ENCODE data around the gene PRRT1B.
"Not testable (repeated sequence)": the region's sequence is repeated elsewhere in the genome, so short reads cannot be mapped to it uniquely, and the experiment has no call there.

Gene PRRT1B

DNA sequence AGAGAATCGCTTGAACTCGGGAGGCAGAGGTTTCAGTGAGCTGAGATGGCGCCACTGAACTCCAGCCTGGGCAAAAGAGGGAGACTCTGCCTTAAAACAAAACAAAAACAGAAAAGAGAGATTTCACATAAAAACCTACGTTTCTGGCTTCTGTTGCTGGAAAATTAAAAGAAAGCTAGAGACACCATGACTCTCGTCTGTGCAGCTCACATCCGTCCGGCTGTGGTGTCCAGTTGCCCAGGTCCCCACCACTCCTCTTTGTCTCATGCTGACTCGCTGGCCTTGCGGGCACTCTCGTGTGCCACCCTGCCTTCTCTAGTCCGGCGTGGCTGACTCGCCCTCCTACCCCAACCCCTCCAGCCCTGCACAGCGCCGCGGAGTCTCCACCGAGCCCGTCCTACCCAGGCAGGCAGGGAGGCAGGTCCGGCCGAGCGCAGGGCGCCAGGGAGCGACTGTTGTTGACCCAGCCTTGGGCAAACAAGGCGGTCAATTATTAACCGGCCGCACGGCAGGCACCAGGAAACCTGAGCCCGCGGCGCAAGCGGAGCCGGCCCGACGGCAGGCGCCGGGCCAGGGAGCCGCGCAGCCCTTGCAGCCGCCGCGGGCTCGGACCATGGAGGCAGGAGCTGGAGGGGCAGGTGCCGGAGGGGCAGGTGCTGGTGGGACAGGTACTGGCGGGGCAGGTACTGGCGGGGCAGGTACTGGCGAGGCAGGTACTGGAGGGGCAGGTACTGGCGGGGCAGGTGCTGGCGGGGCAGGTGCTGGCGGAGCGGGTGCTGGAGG, at the start of gene PRRT1B:
PRRT1B (plus strand) TSS at position 521 of the 783 bp plus-strand sequence; CDS start at position 614, 93 bp downstream.
- peak; percentile 1 for DNase-seq

DNA sequence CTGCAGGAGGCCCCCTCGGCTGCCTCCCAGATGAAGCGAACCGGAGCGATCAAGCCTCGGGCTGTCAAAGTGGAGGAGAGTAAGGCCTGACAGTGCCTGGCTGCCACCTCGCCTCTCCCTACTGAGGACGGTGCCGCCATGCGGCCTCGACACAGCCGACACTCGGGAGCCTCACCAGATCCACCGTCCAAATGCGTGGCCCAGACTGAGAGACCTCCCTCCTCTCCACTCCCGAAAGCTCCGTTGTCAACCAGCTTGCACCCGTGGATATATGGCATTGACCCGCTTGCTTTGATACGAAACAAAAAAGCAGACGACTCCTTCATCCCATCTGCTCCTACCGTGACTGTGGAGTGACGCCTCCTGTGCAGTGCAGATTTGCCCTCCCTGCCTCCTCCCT, 49.5 kb upstream of the PRRT1B start:
- no peak for DNase-seq

DNA sequence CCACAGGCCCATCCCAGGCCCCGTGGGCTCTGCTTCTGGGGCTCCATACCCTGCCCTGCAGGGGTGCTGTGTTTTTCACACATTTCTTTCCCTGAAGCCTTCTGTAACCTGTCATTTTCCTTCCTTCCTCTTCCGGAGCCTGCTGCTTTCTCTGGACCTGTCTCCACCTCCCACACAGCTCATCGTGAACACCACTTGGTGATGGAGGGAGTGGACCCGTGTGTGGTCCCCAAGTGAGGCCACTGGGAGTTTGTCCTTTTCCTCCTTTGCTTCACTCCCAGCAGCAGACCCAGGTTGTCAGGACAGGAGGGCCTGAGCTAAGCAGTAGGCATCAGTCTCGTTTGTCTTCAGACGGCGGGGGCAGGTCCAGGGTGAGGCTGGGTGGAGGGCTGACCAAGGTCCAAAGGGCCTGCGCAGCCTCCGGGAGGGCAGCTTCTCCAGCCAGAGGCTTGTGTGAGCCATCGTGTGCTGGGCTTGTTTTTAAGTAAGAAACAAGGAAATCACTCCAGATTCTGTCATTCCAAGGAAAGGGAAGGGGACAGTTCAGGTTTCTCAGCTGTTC, 48.4 kb upstream of the PRRT1B start:
- DNase-seq: no peak

DNA sequence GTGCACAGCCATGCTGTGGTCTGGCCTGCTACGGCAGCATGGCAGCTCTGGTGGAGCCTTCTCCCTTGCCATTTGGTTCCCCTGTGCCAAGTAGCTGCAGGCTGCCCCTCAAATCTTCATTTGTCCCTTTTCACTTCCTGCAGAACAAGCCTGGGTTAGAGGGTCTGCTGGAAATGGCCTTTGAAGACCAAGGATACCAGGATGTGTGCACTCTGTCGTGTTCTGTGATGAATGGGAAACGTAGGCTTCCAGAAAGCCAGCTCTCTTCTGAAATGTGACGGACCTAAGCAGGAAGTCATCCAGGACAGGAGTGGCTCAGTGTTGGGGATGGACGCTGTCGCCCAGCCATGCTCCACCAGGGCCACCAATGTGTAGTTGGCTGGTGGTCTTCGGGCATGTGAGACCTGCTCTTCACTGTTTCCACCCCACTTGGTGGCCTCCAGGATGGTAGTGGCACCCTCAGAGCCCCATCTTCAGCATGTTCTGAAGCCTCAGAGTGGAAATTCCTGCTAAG, 46.0 kb upstream of the PRRT1B start:
- no peak for DNase-seq

DNA sequence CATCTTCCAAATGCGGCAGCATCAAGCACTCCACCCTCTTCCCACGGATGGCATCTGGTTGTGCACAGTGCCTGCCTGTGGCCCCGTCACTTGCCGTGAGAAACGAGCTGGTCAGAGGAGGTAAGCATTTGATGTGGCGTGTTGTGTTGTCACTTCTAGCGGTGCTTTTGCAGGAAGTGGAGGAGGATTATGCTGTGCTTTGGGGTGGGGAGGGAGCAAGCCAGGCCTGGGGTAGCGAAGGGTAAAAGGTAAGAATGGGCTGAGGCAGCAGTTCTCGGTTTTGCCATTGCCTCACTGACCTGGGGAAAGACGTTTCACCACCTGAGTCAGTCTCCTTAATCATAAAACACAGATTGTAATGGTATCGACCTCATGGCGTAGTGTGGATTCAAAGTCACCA, 44.9 kb upstream of the PRRT1B start:
- DNase-seq: no peak

DNA sequence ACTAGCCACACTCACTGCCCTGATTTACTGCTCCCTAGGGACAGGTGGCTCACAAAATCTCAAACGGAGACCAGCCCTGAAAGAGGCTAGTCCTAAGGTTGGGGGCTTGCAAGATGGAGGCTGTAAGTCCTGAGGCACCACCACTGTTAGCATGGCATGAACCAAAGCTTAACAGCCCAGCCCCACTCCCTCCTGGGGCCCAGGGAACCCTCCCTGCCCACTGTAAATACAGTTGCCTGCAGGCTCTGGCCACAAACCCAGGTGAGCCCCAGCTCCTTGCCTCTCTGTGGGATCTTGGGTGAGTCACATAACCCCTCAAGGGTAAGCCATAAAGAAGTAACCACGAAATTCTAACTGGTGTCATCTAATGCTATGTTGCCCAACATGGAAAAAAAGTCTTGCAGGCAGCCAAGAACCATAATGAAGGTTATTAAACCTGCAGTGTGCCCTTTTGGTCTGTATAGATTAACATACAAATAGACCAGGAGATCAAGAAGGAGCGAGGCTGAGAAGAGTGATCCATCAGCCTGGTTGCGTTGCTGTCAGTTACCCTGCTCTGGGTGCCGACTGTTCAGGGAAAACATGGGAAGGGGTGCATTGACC, 44.3 kb upstream of the PRRT1B start:
- peak; percentile 1 for DNase-seq

DNA sequence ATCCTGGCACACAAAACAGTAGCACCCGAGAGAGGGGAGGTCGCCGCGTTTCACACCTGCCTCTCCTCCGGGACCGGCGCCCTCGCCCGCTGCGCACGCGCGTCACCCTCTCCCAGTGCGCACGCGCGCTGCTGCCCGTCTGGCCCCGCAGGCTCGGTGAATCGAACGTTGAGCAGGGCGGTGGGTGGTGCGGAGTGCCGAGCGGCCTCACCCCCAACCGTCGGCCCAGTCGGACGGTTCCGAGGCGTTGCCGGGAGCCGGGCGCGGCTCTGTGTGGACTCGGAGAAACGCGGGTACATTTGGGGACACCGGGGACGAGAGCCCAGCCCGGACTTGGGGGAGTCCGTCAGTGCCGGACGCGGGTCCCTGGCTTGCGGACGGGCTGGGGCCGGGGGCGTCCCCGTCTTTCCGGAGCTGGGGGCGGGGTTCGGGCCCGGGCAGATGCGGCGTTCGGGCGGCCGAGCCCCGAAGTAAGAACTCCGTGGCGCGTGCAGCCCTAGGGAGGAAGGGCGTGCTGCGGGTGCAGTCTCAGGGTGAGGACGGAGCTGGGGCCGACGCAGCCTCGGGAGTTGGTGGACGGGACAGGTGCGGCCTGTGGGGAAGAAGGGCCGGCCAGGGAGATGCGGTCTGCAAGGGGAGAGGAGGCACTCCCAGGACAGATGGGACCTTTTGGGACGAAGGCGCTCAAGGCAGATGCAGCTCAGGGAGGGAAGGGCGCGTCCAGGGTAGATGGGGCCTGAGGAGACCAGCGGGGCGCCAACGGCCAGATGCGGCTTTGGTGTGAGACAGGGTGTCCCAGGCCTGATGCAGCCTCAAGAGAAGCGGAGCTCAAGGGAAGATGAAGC, 42.3 kb upstream of the PRRT1B start, which contains the start of gene POMT1:
POMT1 (plus strand) TSS at position 138 of the 845 bp plus-strand sequence. CDS start 1,301 bp downstream, outside the sequence.
- peak; percentile 82 for DNase-seq

DNA sequence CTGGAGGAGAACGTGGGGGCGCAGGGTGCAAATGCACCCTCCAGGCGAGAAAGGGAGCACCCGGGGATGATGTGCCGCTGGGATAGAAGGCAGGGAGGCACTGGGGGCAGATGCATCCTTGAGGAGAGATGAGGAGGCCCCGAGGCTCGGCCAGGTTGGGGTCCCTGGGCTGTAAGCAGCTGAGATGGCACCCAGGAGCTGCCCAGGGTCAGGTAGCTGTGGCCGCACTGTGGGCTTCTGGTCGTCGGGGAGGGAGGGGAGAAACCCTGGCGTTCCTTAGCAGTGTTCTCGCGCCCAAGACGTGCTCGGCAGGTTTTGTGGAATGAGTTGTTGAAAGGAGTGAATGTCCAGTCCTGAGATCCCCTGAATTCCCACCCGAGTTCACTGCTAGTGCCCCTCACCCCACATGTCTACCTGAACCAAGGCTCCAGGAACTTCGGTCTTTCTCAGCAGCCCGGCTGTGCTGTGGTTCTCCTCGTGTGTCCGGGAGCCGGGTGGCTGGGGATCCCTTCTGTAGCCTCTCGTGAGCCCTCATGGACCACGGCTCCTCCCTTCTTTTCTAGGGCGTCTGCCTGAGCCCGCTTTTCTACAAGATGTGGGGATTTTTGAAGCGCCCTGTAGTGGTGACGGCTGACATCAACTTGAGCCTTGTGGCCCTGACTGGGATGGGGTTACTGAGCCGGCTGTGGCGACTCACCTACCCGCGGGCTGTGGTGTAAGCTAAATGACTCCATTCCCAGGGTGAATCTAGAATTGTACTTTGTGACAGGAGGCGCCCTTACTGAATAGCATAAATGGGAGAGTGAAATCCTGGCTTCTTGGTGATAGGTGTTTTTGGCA, 41.5 kb upstream of the PRRT1B start:
- no peak for DNase-seq

DNA sequence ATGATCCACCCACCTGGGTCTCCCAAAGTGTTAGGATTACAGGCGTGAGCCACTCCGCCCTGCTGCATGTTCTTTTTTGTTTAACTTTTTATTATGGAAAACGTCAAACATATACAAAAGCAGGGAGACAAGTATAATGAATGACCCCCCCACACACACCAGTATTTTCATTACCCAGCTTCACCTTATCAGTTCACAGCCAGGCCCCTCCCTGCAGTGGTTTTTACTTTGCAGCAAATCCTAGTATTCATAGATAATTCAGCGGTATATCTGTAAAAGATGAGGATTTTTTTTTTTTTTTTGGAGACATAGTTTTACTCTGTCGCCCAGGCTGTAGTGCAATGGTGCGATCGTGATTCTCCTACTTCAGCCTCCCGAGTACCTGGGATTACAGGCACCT, 40.3 kb upstream of the PRRT1B start:
- no peak for DNase-seq

DNA sequence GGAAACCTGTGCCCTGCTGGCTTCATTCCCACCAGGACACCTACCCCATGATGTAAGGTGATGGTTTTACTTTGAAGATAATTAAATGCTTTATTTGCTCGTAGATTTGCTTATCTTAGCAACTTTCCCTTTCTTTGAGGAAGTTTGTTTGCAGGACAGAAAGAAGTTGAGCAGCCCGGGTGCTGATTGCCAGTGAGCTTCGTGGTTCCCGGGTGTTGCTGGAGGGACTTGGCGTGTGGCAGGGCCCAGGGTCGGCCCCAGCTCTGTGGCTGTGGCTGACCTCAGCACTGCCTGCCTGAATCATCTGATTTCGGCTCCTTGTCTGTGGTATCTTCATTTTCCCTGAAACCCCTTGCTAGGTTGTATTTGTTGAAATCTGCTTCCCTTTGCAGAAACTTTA, 33.9 kb upstream of the PRRT1B start:
- DNase-seq: no peak

DNA sequence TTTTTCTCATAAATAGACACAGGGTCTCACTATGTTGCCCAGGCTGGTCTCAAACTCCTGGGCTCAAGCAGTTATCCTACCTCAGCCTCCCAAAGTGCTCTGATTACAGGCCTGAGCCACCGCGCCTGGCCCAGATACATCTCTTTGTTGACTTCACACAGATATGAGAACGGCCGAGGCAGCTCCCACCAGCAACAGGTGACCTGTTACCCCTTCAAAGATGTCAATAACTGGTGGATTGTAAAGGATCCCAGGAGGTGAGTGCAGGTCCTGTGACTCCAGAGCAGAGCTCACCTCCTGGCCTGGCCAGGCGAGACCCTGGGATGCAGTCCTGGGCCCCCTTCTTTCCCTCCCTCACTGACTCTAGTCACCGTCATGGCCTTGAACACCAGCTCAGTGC, 33.4 kb upstream of the PRRT1B start:
- no peak for DNase-seq

DNA sequence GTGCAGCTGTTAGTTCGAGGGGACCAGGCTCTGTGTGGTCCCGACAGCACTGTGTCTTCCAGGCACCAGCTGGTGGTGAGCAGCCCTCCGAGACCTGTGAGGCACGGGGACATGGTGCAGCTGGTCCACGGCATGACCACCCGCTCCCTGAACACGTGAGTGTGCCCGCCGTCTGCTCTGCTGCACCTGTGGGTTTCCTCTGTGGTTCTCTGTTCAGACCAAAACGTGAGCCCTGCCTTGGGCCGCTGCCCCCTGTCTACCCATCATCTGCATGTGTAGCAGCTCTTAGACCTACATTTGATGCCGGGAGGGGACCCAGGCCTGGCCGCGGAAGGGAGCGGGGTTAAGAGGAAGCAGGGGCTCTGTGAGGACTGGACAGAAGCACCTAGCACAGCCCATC, 32.1 kb upstream of the PRRT1B start:
- no peak for DNase-seq

DNA sequence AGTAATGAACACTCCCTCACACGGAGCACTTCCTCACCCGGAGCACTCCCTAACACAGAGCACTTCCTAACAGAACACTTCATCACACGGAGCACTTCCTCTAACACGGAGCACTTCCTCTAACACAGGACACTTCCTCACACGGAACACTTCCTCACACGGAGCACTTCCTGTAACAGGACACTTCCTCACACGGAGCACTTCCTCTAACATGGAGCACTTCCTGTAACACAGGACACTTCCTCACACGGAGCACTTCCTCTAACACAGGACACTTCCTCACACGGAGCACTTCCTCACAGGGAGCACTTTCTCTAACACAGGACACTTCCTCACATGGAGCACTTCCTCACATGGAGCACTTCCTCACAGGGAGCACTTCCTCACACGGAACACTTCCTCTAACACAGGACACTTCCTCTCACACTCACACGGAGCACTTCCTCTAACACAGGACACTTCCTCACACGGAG, 29.7 kb upstream of the PRRT1B start:
- not testable (repeated sequence) for DNase-seq

DNA sequence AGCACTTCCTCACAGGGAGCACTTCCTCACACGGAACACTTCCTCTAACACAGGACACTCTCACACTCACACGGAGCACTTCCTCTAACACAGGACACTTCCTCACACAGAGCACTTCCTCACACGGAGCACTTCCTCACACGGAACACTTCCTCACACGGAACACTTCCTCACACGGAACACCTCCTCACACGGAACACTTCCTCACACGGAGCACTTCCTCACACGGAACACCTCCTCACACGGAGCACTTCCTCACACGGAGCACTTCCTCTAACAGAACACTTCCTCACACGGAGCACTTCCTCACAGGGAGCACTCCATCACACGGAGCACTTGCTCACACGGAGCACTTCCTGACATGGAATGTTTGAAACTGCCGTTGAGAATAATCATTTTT, 29.2 kb upstream of the PRRT1B start:
- no peak for DNase-seq

DNA sequence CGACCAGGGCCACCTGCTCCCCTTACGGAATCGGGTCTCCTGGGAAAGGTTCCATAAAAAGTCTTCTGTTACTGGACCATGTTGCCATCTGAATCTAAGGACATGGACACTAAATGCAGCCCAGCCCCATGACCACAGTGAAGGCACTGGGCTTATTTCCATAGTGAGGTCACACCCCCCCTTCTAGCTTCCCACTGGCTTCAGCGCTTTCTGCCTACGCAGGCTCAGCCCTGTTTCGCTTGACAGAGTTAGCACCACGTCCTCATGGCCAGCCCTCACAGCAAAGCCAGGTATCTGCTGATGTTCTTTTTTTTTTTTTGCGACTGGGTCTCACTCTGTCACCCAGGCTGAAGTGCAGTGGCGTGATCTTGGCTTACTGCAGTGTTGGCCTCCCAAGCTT, 28.4 kb upstream of the PRRT1B start:
- no peak for DNase-seq

DNA sequence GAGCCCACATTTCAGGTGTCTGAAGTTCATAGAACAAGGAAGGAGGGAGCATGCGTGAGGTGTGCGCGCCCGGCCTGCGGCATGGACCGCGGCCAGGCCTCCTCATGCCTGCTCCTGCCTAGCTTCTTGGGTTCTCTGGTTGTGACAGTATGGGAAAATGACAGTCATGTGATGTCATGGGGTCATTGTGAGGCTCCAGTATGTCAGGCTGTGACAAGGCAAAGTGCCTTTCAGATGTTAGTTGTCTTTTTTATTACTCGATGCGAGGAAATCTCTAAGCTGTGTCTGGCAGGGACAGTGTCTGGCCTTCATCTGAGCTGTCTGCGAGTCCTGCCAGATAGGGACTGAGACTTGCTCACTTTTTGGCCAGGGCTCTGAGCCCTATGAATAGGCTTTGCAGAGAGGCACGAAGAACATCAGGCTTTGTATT, 27.5 kb upstream of the PRRT1B start:
- DNase-seq: no peak

DNA sequence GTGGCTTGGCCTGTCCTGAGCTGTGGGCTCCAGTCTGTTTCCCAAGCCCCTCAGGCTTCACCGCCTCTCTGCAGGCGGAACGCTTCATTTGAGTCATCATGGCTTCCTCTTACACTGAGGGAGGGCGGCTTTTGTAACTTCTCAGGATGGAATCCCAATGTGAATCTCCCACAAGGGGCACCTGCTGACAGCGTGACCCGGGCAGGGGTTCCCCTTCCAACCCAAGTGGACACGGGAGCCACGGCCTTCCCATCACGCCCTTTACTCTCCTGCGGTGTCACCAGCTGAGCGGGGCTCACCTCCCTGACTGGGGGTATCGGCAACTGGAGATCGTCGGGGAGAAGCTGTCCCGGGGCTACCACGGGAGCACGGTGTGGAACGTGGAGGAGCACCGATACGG, 26.8 kb upstream of the PRRT1B start:
- no peak for DNase-seq

DNA sequence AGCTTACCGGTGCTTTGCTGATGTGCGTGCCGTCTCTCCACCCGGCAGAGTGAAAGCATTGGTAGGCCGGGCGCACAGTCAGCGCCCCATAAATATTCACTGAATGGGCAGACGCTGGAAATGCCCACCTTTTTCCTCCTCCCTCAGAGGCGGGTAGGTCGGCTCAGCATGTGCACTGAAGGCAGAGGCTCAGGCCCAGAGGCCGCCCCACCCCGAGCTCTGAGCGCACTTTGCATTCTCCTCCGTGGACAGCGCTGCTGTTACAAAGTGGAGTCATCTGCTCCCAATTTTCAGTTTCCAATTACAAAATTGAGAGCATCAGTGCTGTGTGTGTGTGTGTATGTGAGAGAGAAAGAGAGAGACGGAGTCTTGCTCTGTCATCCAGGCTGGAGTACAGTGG, 24.8 kb upstream of the PRRT1B start:
- DNase-seq: no peak

DNA sequence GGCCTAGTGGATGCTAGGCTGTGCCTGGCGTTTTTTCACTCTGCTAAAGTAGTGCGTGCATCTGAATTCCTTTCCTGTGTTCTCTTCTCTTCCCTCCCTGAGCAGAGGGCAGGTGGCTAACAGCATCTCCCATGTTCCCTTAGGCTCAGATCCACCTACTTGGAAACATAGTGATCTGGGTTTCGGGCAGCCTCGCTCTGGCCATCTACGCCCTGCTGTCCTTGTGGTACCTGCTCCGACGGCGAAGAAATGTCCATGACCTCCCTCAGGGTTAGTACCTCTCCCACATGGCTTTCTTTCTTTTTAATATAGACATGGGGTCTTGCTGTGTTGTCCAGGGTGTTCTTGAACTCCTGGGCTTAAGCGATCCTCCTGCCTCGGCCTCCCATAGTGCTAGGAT, 24.1 kb upstream of the PRRT1B start:
- DNase-seq: no peak

DNA sequence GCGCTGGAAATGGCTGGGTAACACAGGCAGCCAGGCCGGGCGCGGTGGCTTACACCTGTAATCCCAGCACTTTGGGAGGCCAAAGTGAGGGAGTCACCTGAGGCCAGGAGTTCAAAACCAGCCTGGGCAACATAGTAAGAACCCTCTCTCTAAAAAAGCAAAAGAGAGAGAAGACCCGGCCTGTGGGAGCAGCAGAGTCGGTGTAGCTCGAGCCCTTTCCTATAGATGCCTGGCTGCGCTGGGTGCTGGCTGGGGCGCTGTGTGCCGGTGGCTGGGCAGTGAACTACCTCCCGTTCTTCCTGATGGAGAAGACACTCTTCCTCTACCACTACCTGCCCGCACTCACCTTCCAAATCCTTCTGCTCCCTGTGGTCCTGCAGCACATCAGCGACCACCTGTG, 23.5 kb upstream of the PRRT1B start:
- DNase-seq: no peak

DNA sequence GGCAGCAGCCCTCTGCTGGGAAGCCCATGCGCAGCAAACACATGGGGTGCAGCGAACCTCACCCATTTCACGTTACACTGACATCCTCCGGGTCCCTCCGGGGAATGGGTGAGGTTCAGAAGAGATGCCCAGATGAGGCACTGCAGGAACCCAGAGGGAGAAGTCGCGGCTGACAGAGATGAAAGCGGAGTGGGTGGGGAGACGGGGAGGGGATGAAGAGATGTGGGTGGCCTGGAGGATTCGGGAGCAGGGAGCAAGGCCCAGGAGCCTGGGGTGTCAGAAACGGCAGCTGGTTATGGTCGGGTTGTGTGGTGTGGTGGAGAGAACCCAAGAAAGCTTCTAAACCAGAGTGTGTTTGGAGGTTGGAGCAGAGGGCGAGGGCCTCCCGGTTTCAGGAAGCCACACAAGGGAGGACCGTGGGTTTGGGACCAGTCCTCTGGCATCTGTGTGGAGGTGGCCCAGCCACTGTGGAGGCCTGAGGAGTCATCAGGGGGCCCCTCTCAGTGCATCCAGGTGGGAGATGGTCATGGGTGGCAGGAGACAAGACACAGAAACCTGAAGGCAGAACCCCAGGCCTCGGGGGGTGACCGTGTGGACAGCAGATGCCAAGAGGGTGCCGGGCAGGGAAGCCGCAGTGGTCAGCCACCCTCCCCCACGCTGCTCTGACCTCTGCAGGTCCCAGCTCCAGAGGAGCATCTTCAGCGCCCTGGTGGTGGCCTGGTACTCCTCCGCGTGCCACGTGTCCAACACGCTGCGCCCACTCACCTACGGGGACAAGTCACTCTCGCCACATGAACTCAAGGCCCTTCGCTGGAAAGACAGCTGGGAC, 22.9 kb upstream of the PRRT1B start:
- no peak for DNase-seq
